Sciatic nerve (tissue), 2 donors: Measurements from ENCODE around the gene ASCC2. TPM values are rescaled to one million over a fixed set of nuclear protein-coding genes. Genes with fewer than 3 reads are reported as not detected.
A peak's percentile ranks its signal among the peaks of the same experiment; 100 is the strongest.
"Not testable (repeated sequence)": the region's sequence is repeated elsewhere in the genome, so short reads cannot be mapped to it uniquely, and the experiment has no call there.

Source experiments
- ATAC-seq: fragments of 200-7000 bp; cut with Tn5 transposase; one replicate; pipeline ENCODE4 v1.9.1; 2020; ENCODE audit warnings: mild to moderate bottlenecking, moderate library complexity
- DNase-seq: peaks from one replicate; pipeline ENCODE4 v3.0.0-alpha.2; 2020; ENCODE audit warnings: low spot score
- intact Hi-C: fragments of 100-400 bp; cut with DNase I; formaldehyde crosslinking; loops from one replicate; pipeline ENCODE4 v1.14.2; 2022
- total RNA-seq: library from RNA; stranded (reverse); fragmentation: NEBNext Ultra II Directional; extraction: Animal tissue kit (Norgen Biotek cat#: 25700); gene quantifications from one replicate; pipeline ENCODE4 v1.2.1, GENCODE V29; 2021
- donor health status: DM: no; HTN: no; CAD: no.
- donor health status: DM: no; HTN: no; CAD: no.

Gene ASCC2
- total RNA-seq, 1 donor from 2014 or later: 47.1 TPM

DNA sequence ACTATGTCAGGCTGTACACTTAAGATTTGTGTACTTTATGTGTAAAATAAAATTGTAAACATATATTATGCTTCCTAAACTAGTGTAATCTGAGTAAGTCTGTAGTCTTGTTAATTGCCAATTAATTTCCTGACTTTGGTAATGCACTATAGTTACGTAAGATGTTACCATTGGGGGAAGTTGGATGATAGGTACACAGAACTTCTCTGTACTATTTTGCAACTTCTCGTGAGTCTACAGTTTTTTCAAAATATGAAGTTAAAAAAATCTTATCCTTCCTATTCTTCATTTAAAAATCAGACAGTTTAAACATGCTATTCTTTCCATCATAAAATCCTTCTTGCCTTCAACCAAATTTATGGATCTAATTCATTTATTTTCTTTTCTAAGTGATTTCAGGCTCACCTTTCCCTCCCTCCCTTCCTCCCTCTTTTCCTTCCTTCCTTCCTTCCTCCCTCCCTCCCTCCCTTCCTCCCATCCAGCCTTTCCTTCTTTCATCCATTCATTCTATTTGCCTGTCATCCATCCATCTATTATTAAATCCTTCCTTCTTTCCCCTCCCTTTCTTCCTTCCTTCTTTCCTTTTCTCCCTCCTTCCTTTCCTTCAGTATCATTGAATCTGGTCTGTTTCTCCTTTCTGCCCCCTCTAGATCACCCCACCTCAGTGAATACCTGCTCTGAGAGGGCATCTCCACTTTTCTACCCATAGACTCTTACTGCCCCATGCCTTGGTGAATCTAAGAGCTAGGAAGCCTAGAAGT is 22.1 kb upstream of the ASCC2 start:
- no peak for DNase-seq
- intact Hi-C loops: no loop called here
- no peak for ATAC-seq

DNA sequence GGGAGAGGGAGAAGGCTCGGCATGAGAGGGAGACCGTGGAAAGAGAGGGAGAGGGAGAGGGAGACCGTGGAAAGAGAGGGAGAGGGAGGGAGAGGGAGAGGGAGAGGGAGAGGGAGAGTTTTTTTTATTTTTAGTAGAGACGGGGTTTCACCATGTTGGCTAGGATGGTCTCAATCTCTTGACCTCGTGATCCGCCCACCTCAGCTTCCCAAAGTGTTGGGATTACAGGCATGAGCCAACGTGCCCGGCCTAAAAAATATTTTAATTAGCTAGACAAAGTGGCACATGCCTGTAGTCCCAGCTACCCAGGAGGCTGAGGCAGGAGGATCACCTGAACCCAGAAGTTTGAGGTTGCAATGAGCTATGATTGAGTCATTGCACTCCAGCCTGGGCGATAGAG is 21.0 kb upstream of the ASCC2 start:
- intact Hi-C loops: loop anchor here (2.0 kb wide), 1 partner anchor 48 kb away; no protein-coding TSS in a partner anchor
- not testable (repeated sequence) for DNase-seq, ATAC-seq

DNA sequence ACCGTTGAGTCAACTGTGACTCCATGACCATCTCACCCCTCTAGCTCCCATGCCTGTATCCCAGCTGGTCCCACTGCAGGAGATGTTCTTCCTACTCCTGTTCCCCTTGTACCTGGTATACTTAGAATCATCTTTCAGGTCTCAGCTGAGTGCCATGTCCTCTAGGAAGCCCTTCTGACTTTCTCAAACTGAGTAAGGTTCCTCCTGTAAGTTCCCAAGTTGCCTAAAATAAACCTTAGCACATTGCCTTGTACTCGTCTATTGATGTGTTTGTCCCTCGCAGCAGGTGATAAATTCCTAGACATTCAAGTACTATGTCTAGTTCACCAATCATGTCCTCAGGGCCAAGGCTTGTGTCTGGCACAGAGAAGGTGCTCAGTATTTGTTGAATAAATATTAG is 18.4 kb upstream of the ASCC2 start:
- DNase-seq (no peak), ATAC-seq (no peak)
- intact Hi-C loops: no loop called here

DNA sequence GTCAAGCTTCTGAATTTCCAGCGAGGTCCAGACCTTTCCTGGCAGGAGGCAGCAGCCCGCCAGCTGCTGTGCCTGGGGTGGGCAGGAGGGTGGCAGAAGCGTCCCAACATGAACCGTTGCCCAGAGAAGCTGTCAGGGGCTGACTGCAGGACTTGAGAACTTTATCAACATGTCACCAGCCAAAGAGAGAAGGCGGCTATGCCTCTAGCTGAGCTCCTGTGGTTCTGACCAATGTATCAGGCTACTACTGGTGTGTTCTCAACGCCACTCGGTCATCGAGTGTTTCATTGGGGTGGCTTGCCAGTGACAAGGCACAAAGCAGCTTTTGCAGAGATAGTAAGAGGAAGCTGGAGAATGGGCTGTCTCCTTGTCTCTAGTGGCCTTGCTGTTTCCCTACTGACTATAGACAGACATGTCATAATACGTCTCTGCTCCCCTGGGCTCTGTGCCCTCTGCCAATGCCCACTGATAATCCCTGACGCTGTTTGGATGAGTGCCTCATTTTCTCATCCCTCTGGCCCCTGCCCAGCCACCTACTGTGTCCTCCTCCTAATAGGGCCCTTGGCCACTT is 17.6 kb upstream of the ASCC2 start:
- intact Hi-C loops: no loop called here
- ATAC-seq (no peak), DNase-seq (no peak)

DNA sequence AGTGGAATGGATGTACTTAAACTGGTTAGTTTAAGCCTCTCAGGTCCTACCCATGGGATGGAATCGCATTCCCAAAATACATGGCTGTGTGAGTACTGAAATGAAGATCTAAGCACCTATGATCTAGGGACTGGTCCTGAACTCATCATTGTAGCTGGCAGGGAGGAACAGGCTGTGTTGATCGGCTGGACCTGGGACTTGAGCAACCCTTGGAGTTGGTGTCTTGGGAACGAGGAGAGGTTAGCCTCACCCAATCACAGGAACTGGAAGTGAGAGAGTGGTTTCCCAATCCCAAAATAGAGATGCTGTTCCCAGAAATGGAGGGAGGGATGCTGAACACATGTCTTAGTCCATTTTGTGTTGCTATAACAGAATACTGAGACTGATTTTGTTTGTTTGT is 16.4 kb upstream of the ASCC2 start:
- DNase-seq (no peak), ATAC-seq (peak; percentile 62)
- intact Hi-C loops: no loop called here

DNA sequence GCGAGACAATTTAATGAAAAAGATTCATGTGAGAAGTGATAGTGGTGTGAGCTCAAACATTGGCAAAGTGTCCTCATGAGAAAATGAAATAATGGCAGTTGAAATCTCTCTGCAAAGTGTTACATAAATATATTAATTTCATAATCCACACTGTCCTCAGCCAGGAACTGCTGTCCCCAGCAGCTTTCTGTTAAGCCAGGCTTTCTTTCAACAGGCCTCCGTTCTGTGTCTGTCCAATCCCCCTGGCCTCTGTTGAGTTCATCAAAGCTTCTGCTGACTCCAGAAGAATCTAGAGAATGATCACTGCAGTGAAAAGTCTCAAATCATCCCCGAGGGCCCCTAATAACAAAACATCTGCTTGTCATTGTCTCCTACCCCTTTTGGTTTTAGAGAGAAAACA is 10.0 kb upstream of the ASCC2 start:
- ATAC-seq: peak; percentile 76
- intact Hi-C loops: no loop called here
- no peak for DNase-seq

DNA sequence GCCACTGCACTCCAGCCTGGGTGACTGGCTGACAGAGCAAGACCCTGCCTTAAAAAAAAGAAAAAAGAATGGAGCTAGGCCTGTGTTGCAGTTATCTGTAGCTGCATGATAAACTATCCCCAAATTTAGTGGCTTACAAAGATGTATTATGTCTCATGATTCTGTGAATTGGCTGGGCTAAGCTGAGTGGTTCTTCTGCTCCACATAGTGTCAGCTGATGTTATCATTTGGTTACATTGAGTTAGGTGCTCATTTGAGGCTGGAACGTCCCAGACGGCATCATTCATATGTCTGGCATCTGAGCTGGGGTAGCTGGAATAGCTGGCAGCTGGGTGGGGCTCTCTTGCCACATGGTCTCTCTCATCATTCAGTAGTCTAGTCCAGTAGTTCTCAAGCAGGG is 8.2 kb upstream of the ASCC2 start:
- intact Hi-C loops: no loop called here
- DNase-seq: no peak
- ATAC-seq: no peak

DNA sequence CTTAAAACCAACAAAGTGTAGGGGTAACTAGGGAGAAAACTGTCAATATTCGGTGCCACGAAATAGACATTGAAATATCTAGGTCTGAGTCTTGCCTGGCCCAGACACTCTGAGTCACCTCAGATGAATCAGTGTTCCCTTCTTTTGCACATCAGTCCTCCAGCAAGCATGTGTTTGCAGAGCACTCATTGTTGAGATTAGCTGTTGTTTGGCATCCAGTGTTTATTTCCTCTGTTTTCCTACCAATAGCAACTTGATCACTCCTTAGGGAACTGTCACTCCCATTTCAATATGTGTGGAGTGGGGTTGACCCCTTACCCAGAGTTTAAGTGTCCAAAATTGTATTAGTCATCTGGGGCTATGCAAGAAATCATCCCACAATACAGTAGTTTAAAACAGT is 4.7 kb upstream of the ASCC2 start:
- ATAC-seq (peak; percentile 13), DNase-seq (no peak)
- intact Hi-C loops: no loop called here

DNA sequence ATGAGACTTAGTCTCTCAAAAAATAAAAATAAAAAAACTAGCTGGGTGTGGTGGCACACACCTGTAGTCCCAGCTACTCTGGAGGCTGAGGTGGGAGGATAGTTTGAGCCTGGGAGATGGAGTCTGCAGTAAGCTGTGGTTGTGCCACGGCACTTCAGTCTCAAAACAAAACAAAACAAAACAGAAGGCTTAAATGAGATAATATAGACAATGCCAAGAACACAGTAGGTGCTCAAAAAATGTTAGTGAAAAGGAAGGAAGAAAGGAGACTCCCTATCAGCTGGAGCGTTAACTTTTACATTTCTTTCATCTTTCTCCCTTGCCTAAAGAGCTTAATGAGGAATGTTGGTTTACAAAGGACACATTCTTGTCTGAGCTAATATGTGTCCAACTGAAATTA is 4.1 kb upstream of the ASCC2 start:
- intact Hi-C loops: no loop called here

DNA sequence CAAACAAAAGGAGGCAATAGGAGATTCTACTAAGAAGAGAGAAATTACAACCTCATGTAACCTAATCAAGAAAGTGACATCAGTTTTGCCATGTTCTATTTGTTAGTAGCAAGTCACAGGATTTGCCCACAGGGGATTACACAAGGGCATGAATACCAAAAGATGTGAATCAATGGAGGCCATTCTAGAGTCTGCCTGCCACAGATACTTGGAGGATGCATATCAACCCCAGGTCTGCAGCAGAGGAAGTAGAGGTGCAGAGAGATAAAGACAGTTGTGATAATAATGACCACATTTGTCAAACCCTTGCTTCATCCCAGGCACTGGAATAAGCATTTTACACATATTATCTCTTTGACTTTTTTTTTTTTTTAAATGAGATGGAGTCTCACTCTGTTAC is 2.4 kb upstream of the ASCC2 start:
- intact Hi-C loops: no loop called here
- no peak for ATAC-seq
- no peak for DNase-seq

More for the DNA sequence above, 4.1 kb upstream of the ASCC2 start:
- DNase-seq (no peak), ATAC-seq (no peak)

DNA sequence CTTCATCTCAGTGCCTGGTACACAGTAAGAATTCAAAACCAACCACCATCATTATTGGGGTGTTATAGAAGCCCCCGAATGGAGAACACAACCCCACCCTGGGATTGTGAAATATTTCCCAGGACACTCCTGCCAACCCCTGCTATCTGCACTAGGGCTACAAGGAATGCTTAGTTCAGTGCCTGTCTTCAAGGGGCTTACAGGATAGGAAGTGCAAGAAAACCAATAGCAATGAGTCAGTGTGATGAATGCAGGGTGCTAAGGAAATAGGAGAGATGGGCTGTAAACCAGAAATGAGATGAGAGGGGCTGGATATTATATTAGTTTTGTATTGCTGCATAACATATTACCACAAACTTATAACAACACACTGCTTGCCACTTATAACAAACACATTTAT is 965 bp upstream of the ASCC2 start:
- intact Hi-C loops: no loop called here
- DNase-seq (no peak), ATAC-seq (no peak)

DNA sequence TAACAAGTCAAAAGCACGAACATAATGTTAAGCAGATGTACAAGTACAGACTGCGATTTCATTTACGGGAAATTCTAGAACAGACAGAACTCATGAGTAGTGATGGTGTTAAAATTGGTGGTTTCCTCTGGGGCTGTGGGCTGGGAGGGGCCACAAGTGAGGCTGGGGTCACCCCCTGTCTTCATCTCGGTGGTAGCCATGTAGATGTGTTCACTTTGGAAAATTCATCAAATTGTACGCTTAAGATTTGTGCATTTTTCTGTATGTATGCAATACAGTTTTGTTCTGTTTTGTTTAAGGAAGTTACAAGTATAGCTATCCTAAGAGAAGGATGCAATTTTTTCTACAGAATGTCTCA is 504 bp upstream of the ASCC2 start:
- DNase-seq (no peak), ATAC-seq (peak; percentile 1)
- intact Hi-C loops: no loop called here

DNA sequence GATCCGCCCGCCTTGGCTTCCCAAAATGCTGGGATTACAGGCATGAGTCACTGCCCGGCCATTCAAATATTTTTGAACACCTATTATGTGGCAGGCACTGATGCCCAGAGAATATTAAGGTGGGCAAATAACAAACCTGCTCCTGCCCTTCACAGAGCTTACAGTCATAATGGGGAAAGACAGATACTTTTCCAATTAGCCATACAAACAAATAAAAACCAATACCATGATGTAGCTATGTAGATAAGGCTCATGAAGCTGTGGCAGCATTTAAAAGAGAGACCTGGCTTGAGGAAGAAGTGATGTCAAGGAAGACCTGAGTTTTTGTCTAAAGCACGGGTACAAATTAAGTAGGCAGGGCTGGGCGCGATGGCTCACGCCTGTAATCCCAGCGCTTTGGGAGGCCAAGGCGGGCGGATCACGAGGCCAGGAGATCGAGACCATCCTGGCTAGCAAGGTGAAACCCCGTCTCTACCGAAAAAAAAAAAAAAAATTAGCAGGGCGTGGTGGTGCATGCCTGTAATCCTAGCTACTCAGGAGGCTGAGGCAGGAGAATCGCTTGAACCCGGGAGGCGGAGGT is 1.2 kb downstream of the ASCC2 start:
- DNase-seq, intact Hi-C loops, ATAC-seq: not testable (repeated sequence)

DNA sequence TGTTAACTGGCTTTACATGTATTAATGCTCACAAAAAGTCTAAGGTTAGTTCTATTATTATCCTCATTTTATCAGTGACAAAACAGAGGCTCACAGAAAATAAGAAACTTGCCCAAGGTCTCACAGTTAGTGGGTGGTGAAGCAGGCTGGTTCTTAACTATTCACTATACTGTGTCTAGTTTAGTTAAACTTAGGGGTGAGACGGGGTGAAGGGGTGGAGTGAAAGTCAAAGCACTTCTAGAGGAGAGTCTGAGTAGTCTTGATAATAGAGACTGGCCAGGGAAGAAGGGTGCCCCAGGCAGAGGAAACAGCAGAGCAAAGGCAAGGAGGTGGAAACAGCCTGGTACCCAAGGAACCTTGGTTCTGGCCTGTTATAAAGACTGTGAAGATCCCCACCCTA is 4.0 kb downstream of the ASCC2 start:
- ATAC-seq: no peak
- DNase-seq: no peak
- intact Hi-C loops: no loop called here

DNA sequence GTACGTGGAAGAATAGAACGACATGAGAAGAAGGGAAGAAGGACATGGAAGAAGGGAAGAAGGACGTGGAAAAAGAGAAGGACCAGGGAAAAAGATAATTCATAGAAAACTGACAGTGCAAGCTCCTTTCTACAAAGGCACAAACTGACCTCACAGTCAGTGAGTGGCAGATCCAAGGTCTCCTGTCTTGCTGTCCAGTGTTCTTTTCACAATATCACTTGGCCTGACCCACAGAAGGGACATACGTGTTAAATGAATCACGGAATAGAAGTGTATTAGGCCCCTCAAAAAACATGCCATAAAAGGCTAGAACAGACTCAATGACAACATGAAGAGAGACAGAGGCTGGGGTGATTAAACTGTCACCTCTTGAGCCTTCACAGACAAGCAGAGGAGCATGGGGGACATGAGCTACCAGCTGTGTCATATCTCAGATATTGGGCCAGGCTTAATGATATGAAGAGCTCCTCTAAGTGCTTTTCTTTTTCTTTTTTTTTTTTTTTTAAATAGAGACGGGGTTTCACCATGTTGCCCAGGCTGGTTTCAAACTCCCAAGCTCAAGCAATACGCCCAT is 4.6 kb downstream of the ASCC2 start:
- intact Hi-C loops: no loop called here
- DNase-seq (no peak), ATAC-seq (no peak)

DNA sequence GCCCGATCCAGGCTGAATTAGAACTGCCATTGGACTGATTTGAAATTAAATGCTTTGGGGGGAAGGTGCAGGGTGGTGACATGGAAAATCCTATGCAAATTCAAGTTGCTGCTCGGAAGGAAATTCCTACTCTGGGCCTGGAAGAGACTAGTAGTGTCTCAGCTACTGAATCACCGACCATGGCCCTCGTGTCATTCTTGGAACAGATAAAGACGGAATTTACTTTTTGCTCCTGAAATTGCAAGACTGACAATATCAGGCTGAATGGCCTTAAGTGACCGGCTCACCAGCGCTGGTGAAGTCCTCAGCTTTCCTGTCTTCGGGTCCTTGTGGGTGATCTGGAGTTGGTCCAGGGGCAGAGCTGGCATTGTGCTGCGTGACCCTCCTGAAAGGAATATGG is 6.1 kb downstream of the ASCC2 start:
- no peak for DNase-seq
- intact Hi-C loops: no loop called here
- no peak for ATAC-seq

DNA sequence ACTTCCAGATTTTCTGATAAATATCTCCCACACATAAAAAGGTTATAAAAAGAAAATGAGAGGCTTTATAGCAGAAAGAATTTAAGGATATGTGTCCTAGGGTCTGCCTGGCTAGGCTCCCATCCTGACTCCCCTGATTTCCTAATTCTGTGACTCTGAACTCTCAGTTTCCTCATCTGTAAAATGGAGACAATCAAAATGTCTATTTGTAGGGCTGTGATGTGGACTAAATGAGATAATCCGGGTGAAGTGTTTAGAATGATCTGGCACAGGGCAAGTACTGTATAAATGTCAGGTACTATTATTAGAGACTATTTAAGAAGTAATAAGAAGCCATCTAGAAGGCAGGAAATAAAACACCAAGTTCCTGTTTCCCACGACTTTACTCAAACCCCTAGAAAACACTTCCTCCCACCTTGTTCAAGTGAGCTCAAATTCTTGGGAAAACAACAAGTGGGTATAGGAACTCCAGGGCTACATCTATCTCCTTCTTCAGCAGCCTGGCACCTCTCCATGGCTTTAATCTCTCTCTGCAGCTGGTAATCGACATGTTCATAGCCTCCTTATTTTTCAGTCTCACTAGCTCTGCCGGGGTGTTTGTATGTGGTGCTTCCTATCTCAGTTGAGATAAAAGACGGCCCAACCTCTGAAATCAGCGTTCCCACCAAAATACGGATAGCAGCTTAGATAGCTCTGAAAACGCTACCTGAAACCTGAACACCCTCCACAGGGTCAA is 6.7 kb downstream of the ASCC2 start:
- intact Hi-C loops: no loop called here
- no peak for ATAC-seq
- no peak for DNase-seq

DNA sequence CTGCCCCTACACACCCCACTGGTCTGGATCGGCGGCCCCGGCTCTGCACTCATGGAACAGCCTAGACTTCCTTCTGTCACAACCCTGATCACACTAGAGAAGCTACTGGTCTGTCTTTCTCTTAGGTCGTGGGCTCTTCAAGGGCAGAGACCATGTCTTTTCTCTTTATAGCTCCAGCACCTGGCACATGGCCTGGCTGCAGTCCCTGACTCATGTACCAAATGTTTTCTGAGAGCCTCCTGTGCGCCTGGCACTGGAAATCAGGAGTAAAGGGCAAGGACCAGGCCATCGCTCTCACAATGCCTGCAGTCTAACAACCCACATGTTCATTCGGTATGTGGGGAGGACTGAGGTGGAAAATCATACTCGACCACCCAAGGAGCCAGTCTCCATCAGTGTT is 7.5 kb downstream of the ASCC2 start:
- no peak for ATAC-seq
- intact Hi-C loops: no loop called here
- no peak for DNase-seq

DNA sequence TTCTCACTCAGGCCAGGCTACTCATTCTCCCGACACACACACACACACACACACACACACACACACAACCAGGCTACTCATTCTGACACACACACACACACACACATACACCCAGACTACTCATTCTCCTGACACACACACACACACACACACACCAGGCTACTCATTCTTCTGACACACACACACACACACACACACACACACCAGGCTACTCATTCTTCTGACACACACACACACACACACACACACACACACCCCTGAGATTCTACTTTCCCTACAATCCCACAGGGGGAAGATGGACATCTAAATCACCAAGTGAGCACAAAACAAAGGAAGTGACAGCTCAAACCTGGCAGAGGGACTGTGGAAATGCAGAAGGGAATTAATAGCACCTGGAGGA is 10.3 kb downstream of the ASCC2 start:
- intact Hi-C loops, DNase-seq, ATAC-seq: not testable (repeated sequence)

DNA sequence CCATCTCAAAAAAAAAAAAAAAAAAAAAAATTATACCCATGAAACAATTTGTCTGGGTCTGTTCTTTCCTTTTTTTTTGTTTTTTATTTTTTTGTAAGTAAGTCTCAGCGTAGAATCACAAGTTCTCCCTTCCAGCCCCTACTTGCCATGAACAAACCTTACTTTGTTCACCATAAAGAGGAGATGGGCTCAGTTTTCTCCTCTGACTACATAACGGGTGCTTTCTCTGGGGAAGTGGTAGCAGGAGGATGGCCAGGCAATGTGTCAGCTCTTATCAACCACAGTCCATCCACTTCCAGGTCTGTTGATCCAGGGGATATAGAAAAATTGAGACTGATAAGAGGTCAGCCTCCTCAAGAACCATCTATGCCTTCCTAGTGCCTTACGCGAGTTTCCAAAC is 11.0 kb downstream of the ASCC2 start:
- DNase-seq: no peak
- no peak for ATAC-seq
- intact Hi-C loops: no loop called here
